WERI-Rb-1 (cell line): ENCODE results near the gene MUC2.

ENCODE experiments used
- DNase-seq: peaks from one replicate; pipeline ENCODE4 v3.0.0-alpha.2; 2020
- H3K27ac ChIP-seq: fragments of 250-450 bp; sonication (Bioruptor Pico); 2 replicates; pipeline ENCODE4 v1.5.1; 2020; ENCODE audit warnings: mild to moderate bottlenecking, moderate library complexity
- H3K27me3 ChIP-seq: fragments of 250-450 bp; sonication (Bioruptor Pico); 2 replicates; pipeline ENCODE4 v1.5.1; 2021; ENCODE audit warnings: mild to moderate bottlenecking, low read depth, moderate library complexity; ENCODE audit not compliant: insufficient read depth, severe bottlenecking
- H3K36me3 ChIP-seq: fragments of 250-450 bp; sonication (Bioruptor Pico); 2 replicates; pipeline ENCODE4 v1.5.1; 2020; ENCODE audit warnings: mild to moderate bottlenecking, moderate library complexity
- H3K4me3 ChIP-seq: 2 replicates; pipeline ENCODE4 v1.5.1; 2011; ENCODE audit warnings: low read depth, mild to moderate bottlenecking, control low read depth, low read length
- H3K9me3 ChIP-seq: fragments of 250-450 bp; sonication (Bioruptor Pico); 2 replicates; pipeline ENCODE4 v1.5.1; 2021; ENCODE audit warnings: mild to moderate bottlenecking, moderate library complexity; ENCODE audit not compliant: severe bottlenecking
- TF ChIP-seq, protein P1 (sequence below): IDR thresholded peaks from 2 replicates; pipeline ENCODE4 v1.5.1; 2011; ENCODE audit warnings: low read depth, mild to moderate bottlenecking, control low read depth, inconsistent platforms, low read length

The MUC2 gene

DNA sequence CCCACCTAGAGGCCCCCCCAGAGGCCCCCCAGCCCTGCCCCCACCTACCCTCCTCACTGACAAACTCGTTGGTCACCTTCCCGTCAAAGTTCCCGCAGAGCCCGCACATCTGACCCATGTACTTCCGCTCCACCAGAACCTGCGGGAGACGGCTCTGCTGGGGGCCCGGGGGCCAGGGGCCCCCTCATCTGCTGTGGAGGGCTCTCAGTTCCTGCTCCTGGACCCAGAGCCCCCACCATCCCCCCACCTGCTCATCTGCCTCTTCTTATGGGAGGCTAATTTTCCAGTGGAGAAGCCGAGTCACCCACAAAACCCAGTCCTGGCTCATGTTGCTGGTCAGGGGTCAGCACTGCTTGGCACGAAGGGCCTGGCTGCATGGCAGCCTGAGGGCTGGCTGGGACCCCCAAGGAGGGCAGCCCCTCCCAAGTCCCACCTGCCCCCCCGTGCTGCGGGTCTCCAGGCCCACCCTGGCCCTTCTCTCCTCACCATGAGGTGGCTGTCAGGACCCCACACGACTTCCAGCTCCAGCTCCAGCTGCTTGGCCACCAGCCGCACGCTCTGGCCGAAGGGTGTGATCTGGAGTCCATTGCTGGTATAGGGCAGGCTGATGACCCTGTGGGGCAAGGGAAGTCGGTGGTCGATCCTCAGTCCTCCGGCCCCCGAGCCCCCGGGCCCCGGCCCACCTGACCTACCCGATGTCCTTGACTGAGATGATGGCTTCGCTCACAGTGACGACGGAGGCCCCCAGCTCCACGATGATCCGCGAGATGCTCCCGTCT, 43.4 kb upstream of the MUC2 start:
- H3K4me3 ChIP-seq = no peak overlapping the region
- no peaks in the 10 kb centered on the region for H3K27me3 ChIP-seq
- no peak for DNase-seq
- no peak overlapping the region for H3K27ac ChIP-seq
- H3K36me3 ChIP-seq = no peaks in the 10 kb centered on the region
- TF ChIP-seq, protein P1, sequence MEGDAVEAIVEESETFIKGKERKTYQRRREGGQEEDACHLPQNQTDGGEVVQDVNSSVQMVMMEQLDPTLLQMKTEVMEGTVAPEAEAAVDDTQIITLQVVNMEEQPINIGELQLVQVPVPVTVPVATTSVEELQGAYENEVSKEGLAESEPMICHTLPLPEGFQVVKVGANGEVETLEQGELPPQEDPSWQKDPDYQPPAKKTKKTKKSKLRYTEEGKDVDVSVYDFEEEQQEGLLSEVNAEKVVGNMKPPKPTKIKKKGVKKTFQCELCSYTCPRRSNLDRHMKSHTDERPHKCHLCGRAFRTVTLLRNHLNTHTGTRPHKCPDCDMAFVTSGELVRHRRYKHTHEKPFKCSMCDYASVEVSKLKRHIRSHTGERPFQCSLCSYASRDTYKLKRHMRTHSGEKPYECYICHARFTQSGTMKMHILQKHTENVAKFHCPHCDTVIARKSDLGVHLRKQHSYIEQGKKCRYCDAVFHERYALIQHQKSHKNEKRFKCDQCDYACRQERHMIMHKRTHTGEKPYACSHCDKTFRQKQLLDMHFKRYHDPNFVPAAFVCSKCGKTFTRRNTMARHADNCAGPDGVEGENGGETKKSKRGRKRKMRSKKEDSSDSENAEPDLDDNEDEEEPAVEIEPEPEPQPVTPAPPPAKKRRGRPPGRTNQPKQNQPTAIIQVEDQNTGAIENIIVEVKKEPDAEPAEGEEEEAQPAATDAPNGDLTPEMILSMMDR = no peak
- H3K9me3 ChIP-seq = no peaks in the 10 kb centered on the region

DNA sequence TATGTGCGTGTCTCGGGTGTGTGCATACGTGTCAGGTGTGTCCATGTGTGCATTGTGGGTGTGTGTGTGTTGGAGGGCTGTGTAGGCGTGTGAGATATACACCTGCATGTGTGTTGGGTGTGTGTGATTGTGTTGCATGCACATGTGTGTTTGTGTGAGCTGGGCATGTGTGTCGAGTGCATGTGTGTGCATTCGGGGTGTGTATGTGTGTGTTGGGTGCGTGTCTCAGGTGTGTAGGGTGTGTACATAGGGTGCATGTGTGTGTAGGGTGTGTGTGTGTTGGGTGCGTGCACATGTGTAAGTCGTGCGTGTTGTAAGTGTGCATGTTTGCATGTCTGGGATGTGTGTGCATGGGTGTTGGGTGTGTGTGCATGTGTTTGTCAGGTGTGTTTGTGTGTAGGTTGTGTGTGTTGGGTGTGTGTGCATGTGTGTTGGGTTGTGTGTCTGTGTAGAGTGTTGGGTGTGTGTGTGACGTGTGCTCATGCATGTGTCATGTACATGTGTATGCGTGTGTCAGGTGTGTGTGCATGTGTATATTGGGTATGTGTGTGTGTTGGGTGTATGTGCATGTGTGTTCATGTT, 42.3 kb upstream of the MUC2 start:
- no peak overlapping the region for H3K4me3 ChIP-seq
- H3K27ac ChIP-seq = no peak overlapping the region
- no peaks in the 10 kb centered on the region for H3K36me3 ChIP-seq
- TF ChIP-seq, protein P1 = no peak
- H3K27me3 ChIP-seq = no peaks in the 10 kb centered on the region
- no peak for DNase-seq
- H3K9me3 ChIP-seq = no peaks in the 10 kb centered on the region

DNA sequence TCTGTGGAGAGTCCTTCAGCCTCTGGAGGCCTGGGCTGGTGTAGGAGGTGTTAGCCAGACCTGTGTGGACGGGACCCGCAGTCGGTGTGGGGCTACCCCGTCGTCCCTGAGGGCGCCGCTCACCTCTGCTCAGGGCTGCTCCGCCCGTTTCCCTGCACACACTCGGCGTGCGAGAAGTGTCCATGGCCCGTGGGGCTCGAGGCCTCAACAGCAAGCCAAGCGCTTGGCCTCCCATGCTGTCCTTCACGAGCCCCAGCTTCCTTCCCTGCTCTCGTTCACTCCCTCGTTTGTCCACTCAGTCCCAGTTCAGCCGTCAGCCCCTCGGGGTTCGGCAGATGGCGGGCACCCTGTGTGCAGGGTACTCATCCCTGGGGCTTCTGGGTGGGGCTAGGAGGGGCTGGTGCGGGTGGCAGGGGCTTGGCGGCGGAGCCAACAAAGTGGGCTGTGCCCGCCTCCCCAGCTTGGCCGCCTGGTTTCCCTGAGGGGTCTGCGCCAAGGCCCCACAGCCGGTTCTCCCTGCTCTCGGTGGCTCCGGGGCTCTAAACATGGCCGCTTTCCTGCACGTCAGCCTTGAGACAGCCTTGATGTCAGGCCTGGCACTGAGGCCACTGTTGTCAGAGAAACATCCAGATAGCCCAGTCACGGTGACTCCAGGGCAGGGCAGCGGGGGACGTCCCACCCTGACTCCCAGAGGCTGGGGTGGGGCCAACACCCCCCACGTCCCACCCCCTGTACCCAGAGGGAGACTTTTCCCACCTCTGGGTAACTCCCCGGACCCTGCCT, 41.5 kb upstream of the MUC2 start:
- Histone ChIP-seq H3K9me3 (no peaks in the 10 kb centered on the region), H3K4me3 (no peak overlapping the region), H3K27me3 (no peaks in the 10 kb centered on the region), H3K27ac (no peak overlapping the region), H3K36me3 (no peaks in the 10 kb centered on the region)
- TF ChIP-seq, protein P1 = no peak
- DNase-seq = no peak

DNA sequence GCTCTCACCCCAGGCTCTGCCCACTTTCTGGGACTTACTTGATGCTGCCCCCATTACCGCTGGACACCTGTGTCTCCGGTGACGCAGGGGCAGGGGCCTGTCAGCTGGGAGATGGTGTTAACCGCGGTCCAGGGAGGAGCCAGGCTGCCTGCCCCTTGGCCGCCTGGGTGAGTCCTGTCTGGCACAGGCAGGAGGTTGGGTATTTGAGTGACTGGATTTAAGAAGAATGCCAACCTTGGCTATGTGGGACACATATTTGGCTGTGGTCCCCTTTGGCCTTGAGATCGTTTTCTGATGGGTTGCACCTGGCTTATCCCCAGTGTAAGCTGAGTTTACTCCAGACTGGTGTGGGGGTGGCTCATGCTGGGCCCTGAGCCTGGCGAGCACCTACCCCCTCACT, 40.7 kb upstream of the MUC2 start:
- no peak for DNase-seq
- no peaks in the 10 kb centered on the region for H3K27me3 ChIP-seq
- TF ChIP-seq, protein P1 = no peak
- H3K27ac ChIP-seq = no peak overlapping the region
- H3K4me3 ChIP-seq = no peak overlapping the region
- H3K36me3 ChIP-seq = no peaks in the 10 kb centered on the region
- no peaks in the 10 kb centered on the region for H3K9me3 ChIP-seq

DNA sequence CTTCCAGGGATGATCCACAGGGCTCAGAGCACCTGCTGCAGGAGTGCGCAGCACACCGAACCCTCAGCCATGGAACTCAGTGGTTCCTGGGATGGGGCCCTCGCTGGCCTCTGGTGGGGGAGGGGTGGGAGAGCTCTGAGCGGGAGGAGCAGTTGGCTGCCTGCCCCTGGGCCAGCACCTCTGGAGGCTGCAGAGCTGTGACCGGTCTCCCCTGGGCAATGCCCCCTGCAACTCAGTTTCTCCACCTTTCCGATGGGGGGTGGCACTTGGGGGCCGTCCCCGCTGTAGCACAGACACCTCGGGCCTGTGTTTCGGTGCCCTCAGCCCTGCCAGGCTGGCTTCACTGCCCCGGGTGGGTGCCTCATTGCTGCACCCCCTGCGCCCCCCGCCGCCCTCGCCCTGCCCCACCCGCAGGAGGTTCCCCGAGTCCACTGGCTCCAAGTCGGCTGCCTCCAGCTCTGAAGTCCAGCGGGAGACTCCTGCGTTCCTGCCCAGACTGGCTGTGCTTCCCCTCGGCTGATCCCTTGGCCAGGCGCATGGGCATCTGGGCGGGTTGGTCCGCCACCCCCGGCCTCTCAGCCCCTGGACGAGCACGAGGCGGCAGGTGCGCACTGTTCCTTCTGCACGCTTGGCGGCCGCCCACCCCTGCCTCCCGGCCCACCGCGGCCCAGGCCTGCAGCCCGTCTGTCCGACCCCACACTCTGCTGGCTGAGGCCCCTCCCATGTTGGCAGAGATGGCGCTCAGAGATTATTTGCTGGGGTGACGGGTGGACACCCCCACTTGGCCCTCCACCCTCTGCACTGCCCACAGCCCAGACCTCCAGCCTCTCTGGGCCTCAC, 40.0 kb upstream of the MUC2 start:
- no peaks in the 10 kb centered on the region for H3K9me3 ChIP-seq
- no peak overlapping the region for H3K4me3 ChIP-seq
- no peak overlapping the region for H3K27ac ChIP-seq
- no peaks in the 10 kb centered on the region for H3K36me3 ChIP-seq
- no peaks in the 10 kb centered on the region for H3K27me3 ChIP-seq
- DNase-seq = no peak
- TF ChIP-seq, protein P1 = no peak
